ENCODE data around the gene P2RY2.

GRCh38 chr11:73195191-73196007 is 22.7 kb upstream of the P2RY2 start:
- TF ChIP-seq CTCF (IDR thresholded peaks at IDR 0.05): no peak
- TF ChIP-seq POLR2A (IDR thresholded peaks at IDR 0.05): no peak
